Caki2 (cell line): ENCODE measurements around the gene ZHX3. TPM values are rescaled to one million over a fixed set of nuclear protein-coding genes. Genes with fewer than 3 reads are reported as not detected.
"Not testable (repeated sequence)": the region's sequence is repeated elsewhere in the genome, so short reads cannot be mapped to it uniquely, and the experiment has no call there.

Experiments used
- DNase-seq: peaks from one replicate; pipeline ENCODE4 v3.0.0-alpha.2; 2015; ENCODE audit warnings: low read depth
- in situ Hi-C: cut with HindIII; loops from 2 replicates; pipeline ENCODE4 v1.10.0; 2016; ENCODE audit warnings: low sequenced_read_pairs, low pct_unique_long_range_greater_than_20kb, mixed read lengths
- total RNA-seq: library from RNA; depleted of rRNA; stranded (reverse); fragments of >200 nt; shearing (Covaris generic); gene quantifications from 2 replicates; pipeline ENCODE4 v1.2.3, GENCODE V29; 2014; ENCODE audit warnings: low replicate concordance

Gene ZHX3
- total RNA-seq, 1 experiment from 2014 or later = 5.9 TPM

GRCh38 chr20:41336711-41337492 is 19.4 kb upstream of the ZHX3 start:
- DNase-seq = no peak
- in situ Hi-C loops = no loop called here

DNA sequence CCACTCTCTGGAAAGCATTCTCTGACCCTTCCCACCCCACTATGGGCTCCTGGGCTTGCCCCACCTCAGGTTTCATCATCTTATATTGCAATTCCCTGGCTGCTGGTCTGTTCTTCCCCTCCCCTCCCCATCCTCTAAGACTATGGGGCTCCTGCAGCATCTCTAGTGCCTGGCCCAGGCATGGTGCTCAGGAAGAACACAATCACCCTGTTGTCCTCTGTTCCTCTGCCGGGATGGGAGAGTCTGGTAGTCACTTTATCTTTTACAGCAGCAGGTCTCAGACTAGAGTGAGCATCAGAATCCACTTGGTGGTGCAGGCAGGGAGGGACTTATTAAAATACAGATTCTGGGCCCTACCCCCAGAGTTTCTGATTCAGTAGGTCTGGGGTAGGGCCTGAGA is 18.1 kb upstream of the ZHX3 start:
- no peak for DNase-seq
- in situ Hi-C loops = no loop called here

GRCh38 chr20:41334443-41335421 is 17.2 kb upstream of the ZHX3 start:
- in situ Hi-C loops = no loop called here
- DNase-seq = no peak

GRCh38 chr20:41334036-41334435 is 16.5 kb upstream of the ZHX3 start:
- in situ Hi-C loops = no loop called here
- no peak for DNase-seq

DNA sequence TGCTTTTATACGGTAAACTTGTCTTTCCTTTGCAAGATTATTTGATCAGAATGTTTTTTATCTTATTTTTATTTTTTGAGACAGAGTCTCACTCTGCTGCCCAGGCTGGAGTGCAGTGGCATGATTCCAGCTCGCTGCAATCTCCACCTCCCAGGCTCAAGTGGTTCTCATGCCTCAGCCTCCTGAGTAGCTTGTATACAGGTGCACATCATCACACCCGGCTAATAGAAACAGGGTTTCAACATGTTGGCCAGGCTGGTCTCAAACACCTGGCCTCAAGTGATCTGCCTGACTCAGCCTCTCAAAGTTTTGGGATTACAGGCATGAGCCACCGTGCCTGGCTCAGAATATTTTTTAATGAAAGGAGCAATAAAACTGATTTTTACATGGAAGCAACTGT is 14.2 kb upstream of the ZHX3 start:
- no peak for DNase-seq
- in situ Hi-C loops = no loop called here

GRCh38 chr20:41330941-41331340 is 13.4 kb upstream of the ZHX3 start:
- DNase-seq = no peak
- in situ Hi-C loops = no loop called here

GRCh38 chr20:41330343-41330720 is 12.8 kb upstream of the ZHX3 start:
- DNase-seq = no peak
- in situ Hi-C loops = no loop called here

DNA sequence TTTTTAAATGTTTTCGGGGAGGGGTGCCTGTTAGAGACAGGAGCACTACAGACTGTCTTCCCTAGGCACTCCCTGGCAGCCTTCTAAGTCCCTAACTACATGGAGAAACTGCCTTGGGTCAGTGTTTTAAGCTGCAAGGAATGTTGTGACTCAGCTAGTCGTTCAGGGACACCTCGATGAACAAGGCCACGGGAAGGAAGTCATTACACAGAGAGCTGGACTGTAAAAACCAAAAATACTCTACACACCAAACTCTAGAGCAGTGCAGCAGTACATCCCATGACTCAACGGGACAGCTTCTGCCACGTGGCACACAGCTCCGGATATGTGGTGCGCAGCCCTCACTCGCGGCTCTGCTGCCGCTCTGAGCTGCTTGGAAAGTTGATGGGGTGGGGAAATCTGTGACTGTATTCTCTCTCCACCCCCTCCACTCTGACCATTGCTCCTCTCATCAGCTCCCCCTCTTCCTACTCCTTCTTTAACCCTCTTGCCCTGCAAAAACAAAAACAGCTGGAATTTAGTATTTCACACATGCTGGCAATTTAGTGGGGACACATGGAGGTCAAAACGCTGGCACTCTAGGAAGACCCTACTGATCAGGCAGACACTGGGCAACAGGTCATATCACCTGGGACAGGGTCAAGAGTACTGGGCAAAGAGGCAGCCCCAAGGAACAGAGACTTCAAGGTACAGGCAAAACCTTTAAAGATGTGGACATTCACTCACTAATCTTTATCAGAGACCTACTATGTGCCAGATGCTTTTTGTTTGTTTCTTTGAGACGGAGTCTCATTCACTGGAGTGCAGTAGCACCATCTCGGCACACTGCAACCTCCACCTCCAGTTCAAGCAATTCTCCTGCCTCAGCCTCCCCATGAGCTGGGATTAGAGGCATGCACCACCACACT is 12.2 kb upstream of the ZHX3 start:
- peak; percentile 94 for DNase-seq
- in situ Hi-C loops = no loop called here

DNA sequence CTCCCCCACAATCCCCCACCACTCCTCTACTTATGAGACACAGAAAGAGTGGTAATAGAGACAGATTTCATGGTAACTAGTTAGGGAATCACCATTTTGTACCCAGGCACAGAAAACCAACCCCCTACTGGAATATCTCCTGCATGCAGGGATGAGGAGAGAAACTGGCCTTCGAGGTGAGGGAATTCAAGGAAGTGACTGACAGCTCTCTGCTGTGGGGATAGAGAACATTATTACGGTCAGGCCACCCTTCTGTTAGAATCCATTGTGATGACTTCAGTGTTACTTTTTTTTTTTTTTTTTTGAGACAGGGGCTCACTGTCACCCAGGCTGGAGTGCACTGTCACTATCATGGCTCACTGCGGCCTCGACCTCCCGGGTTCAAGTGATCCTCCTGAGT is 9.6 kb upstream of the ZHX3 start:
- in situ Hi-C loops = no loop called here
- no peak for DNase-seq

- DNase-seq = no peak
- in situ Hi-C loops = no loop called here
These were observed 3.4 kb upstream of the ZHX3 start for GRCh38 chr20:41320976-41321375.

- no peak for DNase-seq
- in situ Hi-C loops = no loop called here
These were observed 2.9 kb upstream of the ZHX3 start for GRCh38 chr20:41320441-41320840.

- peak; percentile 56 for DNase-seq
These were observed 729 bp upstream of the ZHX3 start for GRCh38 chr20:41318271-41318649.

GRCh38 chr20:41316602-41317545 is 657 bp downstream of the ZHX3 start:
- in situ Hi-C loops = no loop called here
- DNase-seq = peak; percentile 61

More at GRCh38 chr20:41318271-41318649, 729 bp upstream of the ZHX3 start:
- in situ Hi-C loops = no loop called here

- in situ Hi-C loops = no loop called here
- peak; percentile 32 for DNase-seq
These were observed 1.5 kb downstream of the ZHX3 start for GRCh38 chr20:41316051-41316450.

DNA sequence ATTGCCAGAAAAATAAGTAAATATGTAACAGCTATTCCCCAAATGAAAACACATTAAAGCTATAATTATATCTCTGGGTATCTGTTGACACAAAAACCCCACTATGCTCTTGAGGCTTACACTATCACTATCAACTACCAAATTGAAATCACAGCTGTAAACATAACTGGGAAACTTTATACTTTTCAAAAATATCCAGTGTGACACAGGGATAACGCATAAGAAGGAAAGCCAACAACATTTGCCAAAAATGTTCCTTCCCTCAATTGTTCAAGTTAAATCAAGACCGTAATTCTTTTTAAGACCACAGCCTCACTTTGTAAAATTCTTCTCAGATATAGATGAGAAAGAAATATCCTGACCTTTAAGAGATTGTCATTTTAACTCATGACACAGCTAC is 3.1 kb downstream of the ZHX3 start:
- in situ Hi-C loops = no loop called here
- DNase-seq = no peak

DNA sequence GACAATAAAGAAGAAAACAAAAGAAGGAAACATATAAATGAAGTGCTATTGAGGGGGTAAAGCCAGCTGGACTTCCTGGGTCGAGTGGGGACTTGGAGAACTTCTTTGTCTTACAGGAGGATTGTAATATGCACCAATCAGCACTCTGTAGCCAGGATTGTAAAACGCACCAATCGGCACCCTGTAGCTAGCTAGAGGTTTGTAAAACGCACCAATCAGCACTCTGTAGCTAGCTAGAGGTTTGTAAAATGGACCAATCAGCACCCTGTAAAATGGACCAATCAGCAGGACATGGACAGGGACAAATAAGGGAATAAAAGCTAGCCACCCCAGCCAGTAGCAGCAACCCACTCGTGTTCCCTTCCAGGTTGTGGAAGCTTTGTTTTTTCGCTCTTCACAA is 5.5 kb downstream of the ZHX3 start:
- DNase-seq, in situ Hi-C loops: not testable (repeated sequence)

DNA sequence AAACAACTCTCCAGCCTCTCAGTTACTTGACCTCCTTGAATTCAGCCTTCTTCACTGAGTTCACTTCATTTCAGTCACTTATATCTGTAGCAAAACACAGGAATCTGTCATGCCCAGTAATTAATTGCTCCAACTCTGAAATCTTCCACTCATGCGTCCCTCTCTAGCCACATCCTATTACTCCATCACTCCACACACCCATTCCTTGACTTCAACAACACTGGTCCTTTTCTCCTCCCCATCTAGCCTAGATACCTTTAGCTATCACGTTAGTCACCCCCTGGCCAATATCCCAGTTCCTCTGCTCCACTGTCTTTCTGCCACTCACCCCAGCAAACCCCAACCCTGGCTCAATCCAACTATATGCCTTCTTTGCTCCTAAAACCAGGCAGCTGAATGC is 7.7 kb downstream of the ZHX3 start:
- peak; percentile 34 for DNase-seq
- in situ Hi-C loops = no loop called here
